ENCODE data around the gene PEX11A.

PEX11A gene

DNA sequence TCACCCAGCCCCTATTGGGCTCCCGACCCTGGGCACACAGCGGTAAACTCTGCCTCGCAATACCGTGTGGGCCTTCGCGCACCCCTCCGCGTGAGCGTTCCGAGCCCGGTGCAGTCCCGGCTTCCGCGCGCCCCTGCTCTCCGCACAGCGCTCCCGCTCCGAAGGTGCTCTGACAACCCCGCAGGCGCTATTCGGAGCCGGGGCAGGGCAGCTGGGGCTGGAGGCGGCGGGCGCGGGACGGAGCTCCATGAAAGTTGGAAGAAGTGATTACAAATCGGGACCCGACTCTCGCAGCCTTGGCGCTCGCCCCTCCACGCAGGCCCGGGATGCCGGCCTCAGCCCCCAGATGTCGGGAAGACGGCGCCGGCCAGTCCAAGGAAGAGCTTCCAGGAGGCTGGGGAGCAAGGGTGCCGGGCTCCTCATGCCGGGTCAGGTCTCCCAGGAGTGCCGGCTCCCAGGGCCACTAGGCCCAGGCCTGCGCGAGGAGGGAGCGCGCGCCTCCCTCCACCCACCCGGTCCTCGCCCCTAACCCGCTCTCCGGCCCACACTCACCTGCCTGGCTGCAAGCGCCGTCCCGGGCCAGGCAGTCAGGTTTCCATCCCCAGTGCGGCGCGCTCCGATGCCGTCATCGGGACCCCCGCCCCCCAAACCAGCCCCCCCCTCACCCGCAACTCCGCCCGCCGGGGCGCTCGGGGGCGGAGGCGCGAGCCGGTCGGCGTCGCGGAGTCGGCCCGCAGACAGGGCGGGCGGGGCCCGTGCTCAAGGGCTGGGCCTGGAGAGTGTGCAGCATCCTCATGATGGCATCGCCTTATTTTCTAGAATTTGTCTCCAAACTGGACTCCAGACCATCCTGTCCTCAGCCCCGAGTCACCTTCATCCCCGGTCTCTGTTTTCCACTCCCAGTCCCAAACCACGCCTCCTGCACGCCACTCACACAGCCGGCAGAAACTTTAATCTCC is 35.4 kb downstream of the PEX11A start, which contains the start of gene KIF7:
Gene KIF7 (minus strand): TSS at position 621 of the 959 bp plus-strand sequence. CDS start 2,537 bp downstream, outside the sequence.
- DNase-seq, result peak; percentile 19

DNA sequence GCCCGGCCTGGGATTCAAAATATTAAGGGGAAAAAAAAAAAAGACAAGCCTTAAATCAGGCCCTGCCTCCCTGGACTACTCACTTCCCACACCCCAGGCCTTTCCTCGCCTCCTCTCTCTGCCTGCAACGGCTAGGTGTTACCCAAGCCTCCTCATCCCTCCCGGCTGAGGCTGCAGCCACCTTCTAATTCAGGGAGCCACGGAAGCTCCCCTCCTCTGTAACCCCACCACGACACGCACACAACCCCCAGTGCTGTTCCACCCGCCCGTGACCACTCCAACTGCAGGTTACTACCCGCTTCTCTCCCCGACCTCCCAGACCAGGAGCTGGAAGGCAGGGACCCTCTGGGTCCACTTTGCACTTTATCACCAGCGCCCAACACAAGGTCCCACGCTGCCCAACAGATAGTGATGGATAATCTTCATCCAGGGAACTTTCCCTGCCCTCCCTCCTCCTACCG is 36.2 kb downstream of the PEX11A start:
- no peak for DNase-seq

DNA sequence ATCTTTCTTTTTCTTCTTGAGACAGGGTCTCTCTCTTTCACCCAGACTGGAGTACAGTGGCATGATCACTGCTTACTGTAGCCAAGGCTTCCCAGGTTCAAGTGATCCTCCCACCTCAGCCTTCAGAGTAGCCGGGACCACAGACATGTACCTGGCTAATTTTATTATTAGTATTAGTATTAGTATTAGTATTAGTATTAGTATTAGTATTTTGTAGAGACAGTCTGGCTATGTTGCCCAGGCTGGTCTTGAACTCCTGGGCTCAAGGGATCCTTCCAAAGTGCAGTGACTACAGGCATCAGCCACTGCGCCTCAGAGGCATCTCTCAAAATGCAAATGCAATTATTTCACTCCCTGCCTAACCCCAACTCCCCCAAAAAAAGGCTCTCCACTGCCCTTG is 37.0 kb downstream of the PEX11A start:
- DNase-seq, result no peak

DNA sequence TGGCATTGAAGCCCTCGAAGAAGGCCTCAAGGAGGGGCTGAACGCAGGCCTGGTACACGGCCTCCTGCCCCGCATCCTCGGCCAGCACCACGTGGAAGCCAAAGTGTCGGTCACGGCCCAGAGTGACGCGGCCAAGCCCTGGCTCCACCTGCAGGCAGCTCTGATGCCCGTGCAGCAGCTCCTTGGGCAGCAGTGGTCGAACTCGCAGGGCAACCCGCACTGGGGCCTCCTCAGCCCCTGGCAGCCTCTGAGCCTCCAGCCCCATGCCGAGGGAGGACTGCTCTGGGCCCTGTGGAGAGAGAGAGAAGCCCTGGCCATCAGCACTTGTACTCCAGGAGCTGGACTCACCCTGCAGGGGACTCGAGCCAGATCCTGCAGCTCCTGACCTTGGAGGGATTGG is 37.9 kb downstream of the PEX11A start:
- no peak for DNase-seq

DNA sequence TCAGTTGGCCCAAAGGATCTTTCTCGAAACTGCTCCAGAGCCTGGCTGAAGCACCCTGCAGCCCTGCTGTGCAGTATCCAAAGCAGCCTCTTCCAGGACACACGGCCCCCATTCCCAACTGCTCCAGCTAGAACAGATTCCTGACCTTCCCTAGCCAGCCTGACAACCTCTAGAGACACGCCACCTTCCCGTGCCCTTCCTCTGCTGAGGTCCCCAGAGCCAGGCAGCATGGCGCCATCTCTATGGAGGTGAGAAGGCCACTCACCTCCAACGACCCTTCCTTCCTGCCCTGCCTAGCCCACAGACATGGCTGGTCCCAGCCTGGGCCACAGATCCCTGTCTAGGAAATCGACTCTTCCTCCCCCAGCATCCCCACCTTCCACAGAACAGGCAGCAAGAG is 38.4 kb downstream of the PEX11A start:
- DNase-seq, result no peak

DNA sequence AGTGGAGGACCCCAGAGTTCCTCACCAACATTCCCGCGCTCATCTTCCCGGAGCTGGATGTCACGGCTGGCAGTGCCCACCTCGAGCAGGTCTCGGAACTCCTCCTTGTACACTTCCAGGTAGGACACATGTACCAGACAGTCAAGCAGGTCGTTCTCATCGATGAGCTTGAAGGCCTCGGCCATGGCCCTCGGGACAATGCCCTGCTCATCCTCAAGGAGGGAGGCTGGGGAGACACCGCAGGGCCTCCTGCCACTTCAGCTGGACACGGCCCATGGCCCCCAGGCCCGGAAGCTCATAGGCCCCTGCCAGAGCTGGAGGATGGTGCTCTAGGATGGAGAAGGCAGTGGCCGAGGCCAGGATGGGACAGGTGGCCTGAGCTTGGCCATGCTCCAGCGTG is 40.8 kb downstream of the PEX11A start:
- no peak for DNase-seq

DNA sequence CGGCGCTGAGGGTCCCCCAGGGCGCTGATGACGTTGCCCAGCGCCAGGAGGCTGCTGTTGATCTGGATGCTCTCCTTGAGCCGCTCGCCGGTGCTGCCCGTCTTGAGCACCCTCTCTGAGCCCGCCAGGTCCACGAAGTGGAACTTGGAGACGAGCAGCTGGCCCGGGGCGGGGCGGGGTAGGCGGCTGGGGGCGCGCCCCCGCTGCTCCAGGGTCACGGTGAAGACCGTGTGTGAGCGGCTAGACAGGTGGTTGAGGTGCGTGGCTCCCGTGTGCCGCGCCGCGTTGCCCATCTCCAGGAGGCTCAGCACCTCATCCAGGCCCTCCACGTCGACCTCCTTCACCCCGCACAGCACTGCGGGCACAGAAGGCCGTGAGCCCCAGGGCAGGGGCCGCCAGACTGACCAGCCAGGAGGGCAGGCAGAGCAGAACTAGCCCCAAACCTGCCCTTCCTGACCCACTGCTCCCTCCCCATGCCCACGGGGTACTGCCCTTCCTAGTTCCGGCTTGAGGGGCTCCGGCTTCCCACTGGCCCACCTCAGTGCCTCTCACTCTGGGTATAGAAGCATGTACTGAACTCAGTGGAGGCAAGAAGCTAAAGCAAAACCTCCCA is 41.4 kb downstream of the PEX11A start:
- DNase-seq, result no peak

DNA sequence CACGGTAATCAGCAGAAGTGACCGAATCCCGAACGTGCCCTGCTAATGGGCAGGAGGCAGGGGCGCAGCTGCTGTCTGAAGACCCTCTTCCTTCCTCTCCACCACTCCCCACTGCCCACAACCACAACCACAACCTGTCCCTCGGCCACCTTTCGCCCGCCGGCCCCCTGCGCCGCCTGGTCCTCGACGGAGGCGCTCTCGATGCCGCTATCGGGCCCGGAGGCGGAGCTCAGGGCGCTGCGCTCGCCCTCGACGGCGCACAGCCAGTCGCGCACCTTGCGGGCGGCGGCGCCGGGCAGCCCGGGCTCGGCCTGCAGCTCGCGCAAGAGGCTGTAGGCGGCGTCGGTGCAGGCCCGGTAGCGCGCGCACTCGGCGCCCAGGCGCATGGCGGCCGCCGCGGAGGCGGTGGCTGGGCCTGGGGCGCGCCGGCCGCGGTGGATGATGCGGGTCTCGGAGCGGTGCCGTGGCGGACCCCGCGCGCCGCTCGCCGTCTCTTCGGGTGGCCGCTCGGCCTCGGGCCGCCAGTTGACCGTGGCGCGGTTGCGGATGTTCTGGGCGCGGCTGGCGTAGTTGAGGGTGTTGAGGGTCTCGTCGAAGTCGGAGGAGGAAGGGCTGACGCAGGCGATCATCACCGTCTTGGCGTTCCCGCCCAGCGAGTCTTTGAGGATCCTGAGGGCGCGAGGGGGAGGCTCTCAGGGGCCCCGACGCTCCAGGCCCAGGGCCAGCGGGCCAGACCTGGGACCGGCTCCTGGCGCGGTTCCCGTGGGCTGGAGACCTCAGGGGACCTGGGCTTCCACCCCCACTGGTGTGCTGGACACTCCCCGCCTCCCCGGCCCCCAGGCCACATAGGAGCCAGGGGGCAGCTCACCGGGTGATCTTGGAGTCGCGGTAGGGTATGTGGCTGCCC is 42.2 kb downstream of the PEX11A start:
- DNase-seq, result no peak

DNA sequence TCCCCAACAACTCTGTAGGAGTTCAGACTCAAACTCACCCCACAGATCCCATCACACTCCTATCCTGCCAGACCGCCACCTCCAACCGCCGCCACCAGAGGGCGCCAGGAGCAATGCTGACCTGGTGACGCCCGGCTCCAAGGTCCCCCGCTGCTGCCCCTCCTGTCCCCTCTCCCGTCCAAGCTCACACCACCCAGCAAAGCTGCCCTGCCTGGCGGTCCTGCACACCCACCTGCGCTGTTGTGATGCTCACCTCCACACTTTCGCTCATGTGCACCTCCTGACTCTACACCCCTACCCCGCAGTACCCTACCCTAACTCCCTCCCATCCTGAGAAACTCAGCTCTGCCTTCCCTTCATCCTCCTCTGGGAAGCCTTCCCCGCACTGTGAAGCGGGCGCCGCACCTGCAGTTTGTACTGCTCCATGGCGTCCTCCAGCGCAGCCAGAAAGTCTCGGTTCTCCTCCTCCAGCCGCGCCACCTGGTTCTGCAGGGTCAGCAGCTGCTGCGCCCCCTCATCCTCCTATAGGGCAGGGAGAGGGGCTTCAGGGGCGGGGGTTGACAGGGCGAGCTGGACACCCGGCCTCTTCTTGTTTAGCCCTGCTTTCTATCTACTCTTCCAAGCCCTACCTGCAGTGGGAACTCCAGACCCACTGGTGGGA is 43.2 kb downstream of the PEX11A start:
- peak; percentile 22 for DNase-seq

DNA sequence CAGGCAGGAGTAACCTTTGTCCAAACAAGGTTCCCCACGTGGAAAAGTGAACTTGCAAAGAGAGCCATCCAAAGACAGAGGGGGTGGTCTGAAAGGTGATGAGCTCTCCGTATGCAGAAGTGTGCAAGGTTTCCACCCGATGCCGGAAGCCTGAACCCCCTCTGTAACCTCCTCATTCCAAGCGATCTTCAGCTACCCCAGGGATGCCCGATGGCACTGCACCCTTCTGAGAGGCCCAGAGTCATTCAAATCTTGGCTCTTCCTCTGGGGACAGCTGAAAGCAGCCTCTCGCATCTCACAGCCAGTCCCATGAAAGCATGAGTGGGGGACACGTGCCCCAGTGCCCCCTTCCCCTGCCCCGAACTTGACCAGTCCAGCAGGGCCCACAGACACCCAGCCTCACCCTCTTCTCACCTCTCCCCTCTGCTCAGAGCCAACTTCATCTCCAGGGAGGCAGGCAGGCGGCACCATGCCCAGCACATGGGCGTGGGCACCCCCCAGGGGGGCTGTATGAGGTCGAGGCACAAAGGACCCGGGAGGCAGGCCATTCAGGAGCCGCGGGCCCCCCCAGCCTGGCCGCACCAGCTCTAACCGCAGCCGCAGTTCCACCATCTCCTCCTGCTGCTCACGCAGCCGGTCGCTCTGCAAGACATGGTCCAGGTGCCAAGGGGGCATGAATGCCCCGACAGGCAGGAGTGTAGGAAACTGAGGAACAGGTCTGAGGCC is 44.0 kb downstream of the PEX11A start:
- no peak for DNase-seq

DNA sequence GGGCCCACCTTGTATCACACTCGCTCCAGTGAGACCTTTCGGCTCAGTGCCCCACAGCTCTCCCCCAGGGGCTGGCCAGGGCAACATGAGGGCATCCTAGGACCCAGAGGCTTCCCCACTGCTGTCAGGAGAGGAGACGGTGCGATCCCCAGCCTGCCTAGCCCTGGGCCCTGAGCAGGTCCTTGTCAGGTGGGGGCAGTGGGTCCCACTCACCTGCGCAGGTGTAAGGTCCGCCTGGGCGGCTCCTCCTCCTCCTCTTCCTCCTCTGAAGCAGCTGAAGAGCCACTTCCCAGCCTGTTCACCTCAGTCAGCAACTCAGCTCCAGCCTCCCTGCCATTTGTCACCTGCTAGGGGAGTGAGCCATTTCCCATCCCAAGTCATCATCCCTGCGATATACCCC is 44.9 kb downstream of the PEX11A start:
- DNase-seq, result no peak

DNA sequence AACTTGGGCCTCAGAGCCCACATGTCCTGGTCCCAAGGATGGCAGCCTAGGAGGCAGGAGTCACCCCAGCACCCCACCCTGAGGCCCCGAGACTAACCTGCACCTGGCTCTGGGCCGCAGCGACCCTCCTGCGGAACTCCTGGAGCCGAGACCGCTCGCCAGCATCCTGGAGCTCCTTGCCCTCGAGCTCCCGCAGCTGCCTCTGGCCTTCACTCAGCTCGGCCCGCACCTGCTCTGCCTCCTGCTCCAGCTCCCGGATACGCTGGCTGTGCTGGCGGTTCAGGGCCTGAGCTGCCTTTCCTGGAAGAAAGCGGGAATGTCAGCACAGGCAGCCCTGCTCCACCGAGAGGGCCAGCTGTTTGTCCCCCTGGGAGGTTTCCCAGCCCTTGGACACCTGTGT is 48.4 kb downstream of the PEX11A start:
- DNase-seq, result no peak

DNA sequence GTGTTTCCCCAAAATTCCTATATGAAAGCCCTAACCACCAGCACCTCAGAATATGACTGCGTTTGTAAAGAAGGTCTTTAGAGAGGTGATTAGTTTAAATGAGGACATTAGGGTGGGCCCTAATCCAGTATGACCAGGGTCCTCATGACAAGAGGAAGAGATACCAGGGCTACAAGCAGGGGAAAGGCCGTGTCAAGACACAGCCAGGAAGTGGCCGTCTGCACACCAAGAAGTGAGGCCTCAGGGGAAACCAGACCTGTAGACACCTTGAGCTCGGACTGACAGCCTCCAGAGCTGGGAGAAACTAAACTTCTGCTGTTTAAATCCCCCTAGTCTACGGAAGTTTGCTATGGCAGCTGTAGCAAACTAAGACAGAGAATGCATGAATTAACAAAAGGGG is 49.5 kb downstream of the PEX11A start:
- no peak for DNase-seq

DNA sequence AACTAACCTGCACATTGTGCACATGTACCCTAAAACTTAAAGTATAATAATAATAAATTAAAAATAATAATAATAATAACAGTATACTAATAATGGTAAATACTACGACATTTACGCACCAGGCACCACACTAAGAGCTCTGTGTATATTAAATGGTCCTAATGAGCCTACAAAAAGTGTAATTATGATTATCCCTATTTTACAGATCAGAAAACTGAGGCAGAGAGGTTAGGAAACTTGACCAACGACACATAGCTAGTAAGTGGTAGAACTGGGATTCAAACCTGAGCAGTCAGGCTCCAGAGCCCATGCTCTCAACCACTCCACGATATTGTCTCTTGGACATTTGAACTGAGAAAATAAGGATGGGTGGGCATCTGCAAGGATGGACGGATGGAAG is 50.3 kb downstream of the PEX11A start:
- DNase-seq, result no peak

DNA sequence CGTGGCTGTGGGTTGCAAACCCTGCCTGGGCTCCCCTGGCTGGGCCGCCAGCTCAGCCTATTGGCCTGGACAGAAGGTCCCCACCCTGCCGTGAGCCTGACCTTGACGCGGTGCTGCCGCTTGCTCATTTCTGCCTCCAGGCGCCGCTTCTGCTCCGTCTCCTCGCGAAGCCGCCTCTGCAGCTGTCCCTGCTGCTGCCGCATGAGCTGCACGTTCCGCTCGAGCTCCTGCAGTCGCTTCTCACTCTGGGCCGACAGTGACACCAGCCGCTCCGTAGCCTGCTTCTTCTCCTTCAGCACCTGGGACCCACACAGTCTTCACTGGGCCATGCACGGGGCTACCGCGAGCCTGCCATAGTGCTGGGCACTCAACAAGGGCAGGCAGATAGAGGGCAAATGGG is 57.0 kb downstream of the PEX11A start:
- no peak for DNase-seq

DNA sequence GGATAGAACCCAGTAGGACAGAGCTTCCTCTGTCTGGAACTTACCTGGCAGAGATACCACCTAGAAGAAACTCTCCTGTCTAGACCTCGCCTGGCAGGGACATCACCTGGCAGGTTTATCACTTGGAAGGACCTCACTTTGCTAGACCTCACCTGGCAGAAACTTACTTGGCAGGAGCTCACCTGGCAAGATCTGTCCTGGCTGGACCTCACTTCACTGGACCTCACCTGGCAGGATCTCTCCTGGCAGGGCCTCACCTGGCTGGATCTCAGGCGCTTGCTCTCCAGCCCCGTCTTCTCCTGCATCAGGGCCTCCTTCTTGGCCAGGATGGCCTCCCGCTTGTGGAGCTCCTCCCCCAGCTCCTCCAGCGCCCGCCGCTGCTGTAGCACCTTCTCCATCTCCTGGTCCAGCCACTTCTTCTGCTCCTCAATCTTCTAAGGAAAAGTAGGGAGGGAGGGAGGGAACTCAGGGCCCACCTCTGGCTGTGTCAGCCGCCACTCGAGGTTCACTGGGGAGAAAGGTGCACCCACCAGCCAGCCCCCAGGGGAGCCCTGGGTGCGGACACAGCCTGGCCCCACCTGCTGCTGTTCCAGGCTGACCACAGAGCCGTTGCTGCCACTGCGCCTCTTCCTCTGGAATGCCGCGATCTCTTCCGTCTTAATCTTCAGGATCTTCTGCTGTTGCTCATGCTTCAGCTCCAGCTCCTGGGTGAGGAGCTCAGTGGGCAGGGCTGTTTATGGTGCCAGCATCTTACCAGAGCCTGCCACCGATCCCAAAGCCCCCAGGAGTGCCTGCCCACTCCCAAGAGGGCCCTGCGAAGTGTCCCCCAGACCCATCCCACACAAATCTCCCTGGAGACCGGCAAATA is 57.8 kb downstream of the PEX11A start:
- no peak for DNase-seq

DNA sequence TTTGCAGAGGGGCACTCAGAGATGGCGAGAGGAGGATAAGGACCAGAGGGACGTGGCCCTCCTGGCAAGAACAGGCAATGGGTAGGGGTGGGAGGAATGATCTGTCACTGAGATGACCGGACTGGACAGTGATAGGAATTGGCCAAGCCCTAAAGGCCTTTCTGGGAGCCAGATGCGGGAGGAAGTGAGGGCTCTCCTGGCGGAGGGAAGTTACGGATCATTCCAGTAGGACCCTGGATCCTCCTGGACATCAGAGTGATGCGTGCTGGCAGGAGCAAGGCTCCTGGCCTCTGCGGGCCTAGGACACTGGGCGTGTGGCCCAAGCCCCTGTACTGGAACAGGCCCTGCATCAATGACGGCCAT is 58.7 kb downstream of the PEX11A start:
- DNase-seq, result no peak
